OCI-LY7 (cell line): ENCODE data around the gene RAD23B. TPM values are rescaled to one million over a fixed set of nuclear protein-coding genes. Genes with fewer than 3 reads are reported as not detected.

Experiments
- BruUV-seq: library from RNA; stranded (reverse); fragments of 400-500 nt; replicated peaks from 2 replicates; lab custom pipeline; 2021; lab: Mats Ljungman, UMichigan
- CTCF ChIA-PET: fragments of 300-600 bp; sonication (Branson Sonifier 250); formaldehyde crosslinking; loops from one replicate; lab custom pipeline; 2022; ENCODE audit warnings: antibody characterized with exemption; ENCODE audit not compliant: unreplicated experiment; lab: Charles Lee
- POLR2A ChIA-PET: fragments of 300-600 bp; sonication (Branson Sonifier 250); formaldehyde crosslinking; loops from one replicate; lab custom pipeline; 2022; ENCODE audit warnings: antibody characterized with exemption; lab: Charles Lee
- DNase-seq: peaks from one replicate; pipeline ENCODE4 v3.0.0-alpha.2; 2015; ENCODE audit warnings: low spot score
- H2AFZ ChIP-seq: fragments of 200-600 bp; sonication (generic), shearing (Covaris generic); 2 replicates; pipeline ENCODE4 v1.6.1; 2014; ENCODE audit warnings: mild to moderate bottlenecking, antibody characterized with exemption, low read length, moderate library complexity
- H3K27ac ChIP-seq: fragments of 200-600 bp; sonication (generic); 2 replicates; pipeline ENCODE4 v1.5.1; 2014; ENCODE audit warnings: mixed run types, low read depth, mild to moderate bottlenecking, moderate library complexity, low read length, inconsistent platforms; ENCODE audit not compliant: poor library complexity, severe bottlenecking
- H3K36me3 ChIP-seq: fragments of 200-600 bp; sonication (generic); 2 replicates; pipeline ENCODE4 v1.6.1; 2014; ENCODE audit warnings: mild to moderate bottlenecking, antibody characterized with exemption, low read length, moderate library complexity, mixed read lengths; ENCODE audit not compliant: insufficient read depth
- H3K4me1 ChIP-seq: fragments of 200-600 bp; sonication (generic); 2 replicates; pipeline ENCODE4 v1.5.1; 2014; ENCODE audit warnings: mild to moderate bottlenecking, low read length; ENCODE audit not compliant: insufficient read depth, poor library complexity, severe bottlenecking
- H3K4me2 ChIP-seq: fragments of 200-600 bp; sonication (generic); 2 replicates; pipeline ENCODE4 v1.6.1; 2014; ENCODE audit warnings: mild to moderate bottlenecking, low read length
- H3K4me3 ChIP-seq: fragments of 200-600 bp; sonication (generic); 2 replicates; pipeline ENCODE4 v1.5.1; 2014; ENCODE audit warnings: mild to moderate bottlenecking, low read depth, low read length; ENCODE audit not compliant: poor library complexity, severe bottlenecking
- H3K79me2 ChIP-seq: fragments of 200-600 bp; sonication (generic); 2 replicates; pipeline ENCODE4 v1.6.1; 2016; ENCODE audit warnings: low read depth, mild to moderate bottlenecking, low read length, moderate library complexity, mixed read lengths; ENCODE audit not compliant: insufficient read depth
- H3K9me2 ChIP-seq: fragments of 200-600 bp; sonication (generic); 2 replicates; pipeline ENCODE4 v1.6.1; 2016; ENCODE audit warnings: mild to moderate bottlenecking, low read length, mixed read lengths; ENCODE audit not compliant: insufficient read depth
- H3K9me3 ChIP-seq: fragments of 200-600 bp; sonication (generic); 2 replicates; pipeline ENCODE4 v1.6.1; 2014; ENCODE audit warnings: mild to moderate bottlenecking, mixed run types, low read length, mixed read lengths
- H4K20me1 ChIP-seq: fragments of 200-600 bp; sonication (generic); 2 replicates; pipeline ENCODE4 v1.6.1; 2014; ENCODE audit warnings: mild to moderate bottlenecking, antibody characterized with exemption, low read length, moderate library complexity, mixed read lengths; ENCODE audit not compliant: insufficient read depth
- EZH2phosphoT487 ChIP-seq: fragments of 200-600 bp; sonication (generic); IDR thresholded peaks from 2 replicates; pipeline ENCODE4 v1.6.1; 2018; ENCODE audit warnings: low read depth, borderline replicate concordance, mild to moderate bottlenecking, mixed run types, antibody characterized with exemption, low read length, moderate library complexity, mixed read lengths
- intact Hi-C: fragments of 100-400 bp; cut with micrococcal nuclease; formaldehyde crosslinking; loops from one replicate; pipeline ENCODE4 v1.10.0; 2022; ENCODE audit not compliant: unreplicated experiment
- total RNA-seq, 2 experiments: library from RNA; depleted of rRNA in 1 of 2; stranded (reverse); fragments of >200 nt in 1 of 2; shearing (Covaris generic) in 1 of 2; gene quantifications; 2 replicates each; pipeline ENCODE4 v1.2.3, GENCODE V29; 2014 to 2022
- TF ChIP-seq, protein P1 (sequence below): fragments of 200-600 bp; sonication (generic); conservative IDR thresholded peaks from 2 replicates; pipeline ENCODE4 v1.5.1; 2014; ENCODE audit warnings: mild to moderate bottlenecking, antibody characterized with exemption, low read length, moderate library complexity, mixed read lengths

RAD23B gene
- total RNA-seq, 2 experiments from 2014 or later: 67.3 to 120 TPM

DNA sequence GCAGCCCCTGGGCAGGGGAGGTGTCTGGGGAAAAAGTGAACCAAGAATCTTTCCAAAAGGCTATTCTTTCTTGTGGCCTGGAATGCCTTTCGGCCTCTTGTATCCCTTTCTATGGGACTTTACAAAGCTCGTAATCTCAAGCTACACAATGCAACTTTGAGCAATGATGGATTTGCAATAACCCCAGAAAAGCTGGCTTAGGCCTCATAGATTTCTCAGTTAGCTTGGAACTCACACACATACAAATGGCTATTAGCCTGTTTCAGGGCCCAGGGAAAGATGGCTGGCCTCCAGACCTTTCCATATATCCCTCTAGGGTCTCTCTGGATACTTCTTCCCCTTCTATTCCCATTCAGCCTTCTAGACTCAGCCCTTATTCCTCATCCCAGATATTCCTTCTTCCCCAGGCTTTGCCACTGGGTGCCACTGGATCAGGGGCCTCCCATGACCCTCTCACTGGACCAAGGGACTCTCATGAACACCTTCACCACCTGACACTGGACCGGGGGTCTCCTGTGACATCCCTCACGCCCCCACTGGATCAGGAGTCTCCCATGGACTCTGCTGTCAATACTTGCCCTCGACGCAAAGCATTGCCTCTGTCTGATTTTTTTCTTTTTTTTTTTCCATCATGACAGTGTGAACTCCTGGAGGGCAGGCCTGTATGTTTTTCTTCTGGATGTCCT lies 59.5 kb downstream of the RAD23B start:
- no peak overlapping the region for H3K4me3 ChIP-seq
- no peak overlapping the region for H3K27ac ChIP-seq
- TF ChIP-seq, protein P1, sequence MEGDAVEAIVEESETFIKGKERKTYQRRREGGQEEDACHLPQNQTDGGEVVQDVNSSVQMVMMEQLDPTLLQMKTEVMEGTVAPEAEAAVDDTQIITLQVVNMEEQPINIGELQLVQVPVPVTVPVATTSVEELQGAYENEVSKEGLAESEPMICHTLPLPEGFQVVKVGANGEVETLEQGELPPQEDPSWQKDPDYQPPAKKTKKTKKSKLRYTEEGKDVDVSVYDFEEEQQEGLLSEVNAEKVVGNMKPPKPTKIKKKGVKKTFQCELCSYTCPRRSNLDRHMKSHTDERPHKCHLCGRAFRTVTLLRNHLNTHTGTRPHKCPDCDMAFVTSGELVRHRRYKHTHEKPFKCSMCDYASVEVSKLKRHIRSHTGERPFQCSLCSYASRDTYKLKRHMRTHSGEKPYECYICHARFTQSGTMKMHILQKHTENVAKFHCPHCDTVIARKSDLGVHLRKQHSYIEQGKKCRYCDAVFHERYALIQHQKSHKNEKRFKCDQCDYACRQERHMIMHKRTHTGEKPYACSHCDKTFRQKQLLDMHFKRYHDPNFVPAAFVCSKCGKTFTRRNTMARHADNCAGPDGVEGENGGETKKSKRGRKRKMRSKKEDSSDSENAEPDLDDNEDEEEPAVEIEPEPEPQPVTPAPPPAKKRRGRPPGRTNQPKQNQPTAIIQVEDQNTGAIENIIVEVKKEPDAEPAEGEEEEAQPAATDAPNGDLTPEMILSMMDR: no peak
- TF ChIP-seq EZH2phosphoT487: no peak
- intact Hi-C loops: loop anchor here (5.0 to 10.0 kb wide), 2 partner anchors 60 to 208 kb away; partner anchors contain the start of gene RAD23B
- POLR2A ChIA-PET: interaction anchor here (1.4 kb wide), 1 partner anchor 14 kb away, joined by 3 read pairs; no protein-coding TSS in a partner anchor
- H4K20me1 ChIP-seq: no peaks in the 10 kb centered on the region
- no peaks in the 10 kb centered on the region for H3K9me3 ChIP-seq
- H3K36me3 ChIP-seq: peaks cover 8% of the 10 kb centered on the region
- no peaks in the 10 kb centered on the region for H3K9me2 ChIP-seq
- H2AFZ ChIP-seq: no peak overlapping the region
- H3K4me2 ChIP-seq: no peak overlapping the region
- no peak for DNase-seq
- no TSS peak for BruUV-seq
- no peaks in the 10 kb centered on the region for H3K79me2 ChIP-seq
- no peaks in the 10 kb centered on the region for H3K4me1 ChIP-seq
- CTCF ChIA-PET: no interaction called here

DNA sequence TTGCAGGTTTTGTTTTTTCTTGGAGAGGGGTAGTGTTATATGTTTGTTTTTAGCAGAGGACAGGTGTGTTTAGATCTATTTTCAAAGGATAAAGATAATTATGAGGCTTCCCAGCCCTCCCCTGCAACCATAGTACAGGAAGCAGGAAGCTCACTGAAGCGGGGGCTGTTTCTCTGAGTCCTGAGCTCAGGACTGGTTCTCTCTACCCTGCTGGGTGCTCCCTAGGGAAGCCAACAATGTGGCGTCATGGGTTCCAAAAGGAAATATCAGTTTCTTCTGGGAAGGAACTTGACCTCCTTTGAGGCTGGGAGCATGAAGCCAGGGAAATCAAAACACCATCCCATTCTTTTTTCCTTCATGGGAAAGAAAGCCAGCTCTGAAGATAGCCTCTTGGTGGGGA lies 62.2 kb downstream of the RAD23B start:
- Histone ChIP-seq H3K79me2 (no peaks in the 10 kb centered on the region), H3K4me3 (no peak overlapping the region), H3K9me2 (no peaks in the 10 kb centered on the region), H2AFZ (no peak overlapping the region), H3K27ac (no peak overlapping the region), H3K36me3 (no peaks in the 10 kb centered on the region), H3K9me3 (no peaks in the 10 kb centered on the region), H3K4me1 (no peaks in the 10 kb centered on the region), H3K4me2 (no peak overlapping the region), H4K20me1 (no peaks in the 10 kb centered on the region)
- DNase-seq: no peak
- POLR2A ChIA-PET: interaction anchor here (0.9 to 1.0 kb wide), 2 partner anchors 67 to 105 kb away, joined by 3 to 6 read pairs; no protein-coding TSS in a partner anchor
- intact Hi-C loops: loop anchor here (10.0 kb wide), 1 partner anchor 211 kb away; no protein-coding TSS in a partner anchor
- BruUV-seq: no TSS peak
- CTCF ChIA-PET: no interaction called here
- TF ChIP-seq, protein P1: no peak

DNA sequence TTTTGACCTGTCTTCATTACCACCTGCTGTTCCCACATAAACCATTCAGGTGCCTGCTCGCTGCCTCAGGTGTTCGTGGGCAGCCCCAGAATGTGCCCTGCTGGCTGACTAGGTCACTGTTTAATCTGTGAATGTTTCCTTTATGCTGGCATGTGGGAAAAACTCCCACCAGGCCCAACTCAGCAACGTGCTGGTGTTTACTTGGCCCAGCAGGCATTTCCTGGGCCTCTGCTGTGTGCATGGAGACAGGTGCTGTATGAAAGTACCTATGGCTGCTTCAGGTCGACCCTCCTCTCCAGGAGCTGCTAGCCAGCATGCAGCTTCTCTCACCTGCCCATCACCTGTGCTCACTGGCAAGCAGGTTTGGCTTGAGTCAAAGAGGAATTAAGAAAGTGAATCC lies 65.8 kb downstream of the RAD23B start:
- H4K20me1 ChIP-seq: no peaks in the 10 kb centered on the region
- no peaks in the 10 kb centered on the region for H3K36me3 ChIP-seq
- intact Hi-C loops: loop anchor here (10.0 kb wide), 1 partner anchor 214 kb away; no protein-coding TSS in a partner anchor
- H3K4me3 ChIP-seq: no peak overlapping the region
- H3K4me1 ChIP-seq: no peaks in the 10 kb centered on the region
- no TSS peak for BruUV-seq
- CTCF ChIA-PET: no interaction called here
- H3K9me2 ChIP-seq: no peaks in the 10 kb centered on the region
- H2AFZ ChIP-seq: no peak overlapping the region
- H3K27ac ChIP-seq: no peak overlapping the region
- no peaks in the 10 kb centered on the region for H3K9me3 ChIP-seq
- no peaks in the 10 kb centered on the region for H3K79me2 ChIP-seq
- TF ChIP-seq, protein P1: no peak
- no peak for TF ChIP-seq EZH2phosphoT487
- no peak for DNase-seq
- no peak overlapping the region for H3K4me2 ChIP-seq
- POLR2A ChIA-PET: interaction anchor here (0.9 kb wide), 1 partner anchor 21 kb away, joined by 3 read pairs; no protein-coding TSS in a partner anchor
